Smooth muscle cell (in vitro differentiated cells): Measurements from ENCODE around the gene FBXL15. TPM values are rescaled to one million over a fixed set of nuclear protein-coding genes. Genes with fewer than 3 reads are reported as not detected.

Experiments used
- DNase-seq: peaks from one replicate; lab custom pipeline; 2025; ENCODE audit not compliant: unreplicated experiment; lab: John Stamatoyannopoulos, UW
- H2AFZ ChIP-seq: fragments of 200-600 bp; sonication (generic); 2 replicates; pipeline ENCODE4 v1.6.0; 2016; ENCODE audit warnings: antibody characterized with exemption, low read depth, mild to moderate bottlenecking
- H3F3A ChIP-seq: fragments of 200-600 bp; sonication (generic); 2 replicates; pipeline ENCODE4 v1.6.0; 2017; ENCODE audit warnings: antibody characterized with exemption, low read depth
- H3K27ac ChIP-seq: fragments of 200-600 bp; sonication (generic); 2 replicates; pipeline ENCODE4 v1.5.1; 2016; ENCODE audit warnings: low read depth, mild to moderate bottlenecking
- H3K27me3 ChIP-seq: fragments of 200-600 bp; sonication (generic); 2 replicates; pipeline ENCODE4 v1.6.1; 2016; ENCODE audit warnings: low read depth, mild to moderate bottlenecking
- H3K36me3 ChIP-seq: fragments of 200-600 bp; sonication (generic); 2 replicates; pipeline ENCODE4 v1.5.1; 2016; ENCODE audit warnings: low read depth
- H3K4me1 ChIP-seq: fragments of 200-600 bp; sonication (generic); 2 replicates; pipeline ENCODE4 v1.5.1; 2016; ENCODE audit warnings: low read depth
- H3K4me2 ChIP-seq: fragments of 200-600 bp; sonication (generic); 2 replicates; pipeline ENCODE4 v1.6.0; 2016; ENCODE audit warnings: mild to moderate bottlenecking
- H3K4me3 ChIP-seq: fragments of 200-600 bp; sonication (generic); 2 replicates; pipeline ENCODE4 v1.5.1; 2016; ENCODE audit warnings: mild to moderate bottlenecking
- H3K79me2 ChIP-seq: fragments of 200-600 bp; sonication (generic); 2 replicates; pipeline ENCODE4 v1.6.0; 2016; ENCODE audit warnings: low read depth, mild to moderate bottlenecking
- H3K9ac ChIP-seq: fragments of 200-600 bp; sonication (generic); 2 replicates; pipeline ENCODE4 v1.6.0; 2016; ENCODE audit warnings: low read depth
- H3K9me3 ChIP-seq: fragments of 200-600 bp; sonication (generic); replicated peaks from 2 replicates; pipeline ENCODE4 v1.5.1; 2016; ENCODE audit warnings: low read depth
- H4K20me1 ChIP-seq: fragments of 200-600 bp; sonication (generic); 2 replicates; pipeline ENCODE4 v1.6.0; 2016; ENCODE audit warnings: low read depth
- WGBS: methylation state at CpG from one replicate; pipeline ENCODE4 v1.1.7; 2016; ENCODE audit warnings: low lambda C conversion rate; 5-methylcytosine and 5-hydroxymethylcytosine counted together
- polyA plus RNA-seq: library from polyadenylated mRNA; unstranded; fragments of >200 nt; fragmentation: Nextera tagmentation; extraction: Ambion mirVana; gene quantifications from 2 replicates; pipeline ENCODE4 v1.2.1, GENCODE V29; 2016
- total RNA-seq: library from RNA; depleted of rRNA; stranded (reverse); fragments of >200 nt; gene quantifications from 2 replicates; pipeline ENCODE4 v1.2.3, GENCODE V29; 2014
- TF ChIP-seq, protein P1 (sequence below): fragments of 200-600 bp; sonication (generic); IDR thresholded peaks from 2 replicates; pipeline ENCODE4 v1.5.1; 2017; ENCODE audit warnings: borderline replicate concordance, mild to moderate bottlenecking, antibody characterized with exemption; ENCODE audit not compliant: insufficient read depth, poor library complexity, severe bottlenecking

Gene FBXL15
- total and polyA plus RNA-seq, 2 experiments from 2014 or later, result 8.2 to 29.0 TPM

DNA sequence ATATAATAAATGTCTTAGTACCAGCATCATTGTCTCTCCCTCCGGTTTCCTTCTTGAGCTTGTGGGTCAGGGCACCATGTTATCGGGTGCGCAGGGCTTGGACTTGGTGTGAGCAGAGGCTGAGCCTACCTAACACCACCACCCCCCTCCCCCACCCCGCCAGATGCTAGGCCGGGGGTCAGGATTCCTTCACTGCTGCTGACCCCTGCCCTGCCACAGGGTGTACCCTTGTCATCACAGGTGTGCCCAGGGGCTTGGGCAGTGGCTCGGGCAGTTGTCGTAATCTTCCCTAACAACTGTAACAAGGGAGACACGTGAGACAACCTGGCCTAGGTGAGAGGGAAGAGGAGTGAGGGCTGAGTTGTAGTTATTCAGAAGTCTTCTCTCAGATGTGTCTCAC, 37.8 kb upstream of the FBXL15 start:
- no peaks in the 10 kb centered on the region for H3K27me3 ChIP-seq
- no peak overlapping the region for H3K9ac ChIP-seq
- no peak for DNase-seq
- H3K79me2 ChIP-seq, result no peaks in the 10 kb centered on the region
- H4K20me1 ChIP-seq, result no peaks in the 10 kb centered on the region
- H2AFZ ChIP-seq, result no peak overlapping the region
- H3K4me1 ChIP-seq, result no peaks in the 10 kb centered on the region
- WGBS, result 94% methylated on average over 8 of the region's 8 CpGs
- no peak overlapping the region for H3K27ac ChIP-seq
- peaks cover 18% of the 10 kb centered on the region for H3F3A ChIP-seq
- H3K4me3 ChIP-seq, result no peak overlapping the region
- H3K9me3 ChIP-seq, result no peaks in the 10 kb centered on the region
- no peak overlapping the region for H3K4me2 ChIP-seq
- TF ChIP-seq, protein P1, sequence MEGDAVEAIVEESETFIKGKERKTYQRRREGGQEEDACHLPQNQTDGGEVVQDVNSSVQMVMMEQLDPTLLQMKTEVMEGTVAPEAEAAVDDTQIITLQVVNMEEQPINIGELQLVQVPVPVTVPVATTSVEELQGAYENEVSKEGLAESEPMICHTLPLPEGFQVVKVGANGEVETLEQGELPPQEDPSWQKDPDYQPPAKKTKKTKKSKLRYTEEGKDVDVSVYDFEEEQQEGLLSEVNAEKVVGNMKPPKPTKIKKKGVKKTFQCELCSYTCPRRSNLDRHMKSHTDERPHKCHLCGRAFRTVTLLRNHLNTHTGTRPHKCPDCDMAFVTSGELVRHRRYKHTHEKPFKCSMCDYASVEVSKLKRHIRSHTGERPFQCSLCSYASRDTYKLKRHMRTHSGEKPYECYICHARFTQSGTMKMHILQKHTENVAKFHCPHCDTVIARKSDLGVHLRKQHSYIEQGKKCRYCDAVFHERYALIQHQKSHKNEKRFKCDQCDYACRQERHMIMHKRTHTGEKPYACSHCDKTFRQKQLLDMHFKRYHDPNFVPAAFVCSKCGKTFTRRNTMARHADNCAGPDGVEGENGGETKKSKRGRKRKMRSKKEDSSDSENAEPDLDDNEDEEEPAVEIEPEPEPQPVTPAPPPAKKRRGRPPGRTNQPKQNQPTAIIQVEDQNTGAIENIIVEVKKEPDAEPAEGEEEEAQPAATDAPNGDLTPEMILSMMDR, result no peak
- no peaks in the 10 kb centered on the region for H3K36me3 ChIP-seq

DNA sequence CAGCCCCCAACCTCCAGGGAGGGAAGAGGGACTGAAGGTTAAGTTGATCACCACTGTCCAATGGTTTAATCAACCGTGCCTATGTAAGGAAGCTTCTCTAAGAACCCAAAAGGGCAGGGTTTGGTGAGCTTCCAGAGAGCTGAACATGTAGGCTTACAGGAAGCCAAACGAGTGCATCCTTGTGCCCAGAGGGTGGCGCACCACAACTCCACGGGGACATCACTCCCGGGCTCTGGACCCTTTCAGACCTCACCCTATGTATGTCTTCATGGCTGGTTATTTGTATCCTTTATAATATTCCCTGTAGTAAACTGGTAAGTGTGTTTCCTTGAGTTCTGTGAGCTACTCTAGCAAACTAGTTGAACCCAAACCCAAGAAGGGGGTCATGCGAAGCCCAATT, 36.6 kb upstream of the FBXL15 start:
- H3K36me3 ChIP-seq, result no peaks in the 10 kb centered on the region
- H3F3A ChIP-seq, result peaks cover 18% of the 10 kb centered on the region
- WGBS, result 58% methylated on average over 6 of the region's 6 CpGs
- DNase-seq, result no peak
- no peak overlapping the region for H2AFZ ChIP-seq
- no peak overlapping the region for H3K4me3 ChIP-seq
- no peak overlapping the region for H3K27ac ChIP-seq
- no peaks in the 10 kb centered on the region for H3K4me1 ChIP-seq
- H3K9ac ChIP-seq, result no peak overlapping the region
- H3K4me2 ChIP-seq, result no peak overlapping the region
- H3K79me2 ChIP-seq, result no peaks in the 10 kb centered on the region
- H3K27me3 ChIP-seq, result no peaks in the 10 kb centered on the region
- no peaks in the 10 kb centered on the region for H3K9me3 ChIP-seq
- TF ChIP-seq, protein P1, result no peak
- H4K20me1 ChIP-seq, result no peaks in the 10 kb centered on the region

DNA sequence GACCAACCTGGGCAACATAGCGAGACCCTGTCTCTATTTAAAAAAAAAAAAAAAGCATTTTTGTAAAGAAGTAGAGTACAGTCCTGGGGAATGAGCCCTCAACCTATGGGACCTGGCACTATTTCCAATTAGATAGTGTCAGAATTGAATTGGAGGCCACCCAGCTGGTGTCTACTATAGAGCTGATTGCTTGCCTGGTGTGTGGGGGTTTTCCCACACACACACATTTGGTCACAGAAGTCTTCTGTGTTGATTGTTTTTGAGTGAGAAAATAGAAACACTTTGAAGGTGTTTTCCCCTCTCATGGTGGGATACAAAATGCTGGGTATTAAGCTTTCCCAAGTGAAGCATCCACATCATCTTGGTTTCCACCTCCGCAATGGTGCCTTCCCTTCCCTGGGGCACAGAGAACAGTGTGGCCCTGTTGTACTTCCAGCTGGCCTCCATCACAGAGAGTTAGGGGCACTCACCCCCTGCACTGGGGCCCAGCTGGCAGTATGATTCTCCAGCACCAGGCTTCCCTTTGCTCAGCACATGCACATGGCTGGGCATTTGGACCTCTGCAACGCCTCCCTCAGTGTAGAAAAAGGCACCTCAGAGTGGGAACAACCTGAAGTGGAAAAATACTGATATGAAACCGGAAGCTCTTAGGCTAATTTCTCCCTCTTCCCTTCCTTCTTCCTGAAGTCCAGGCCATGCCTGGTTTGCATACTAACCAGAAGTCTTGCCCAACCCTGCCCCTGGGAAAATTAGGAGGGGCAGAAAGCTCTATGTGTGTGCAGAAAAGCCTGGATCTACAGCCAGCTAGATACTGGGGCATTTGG, 35.8 kb upstream of the FBXL15 start:
- no peaks in the 10 kb centered on the region for H3K4me1 ChIP-seq
- H4K20me1 ChIP-seq, result no peaks in the 10 kb centered on the region
- no peaks in the 10 kb centered on the region for H3K79me2 ChIP-seq
- H3K9ac ChIP-seq, result no peak overlapping the region
- TF ChIP-seq, protein P1, result no peak
- H3K36me3 ChIP-seq, result no peaks in the 10 kb centered on the region
- no peak overlapping the region for H3K27ac ChIP-seq
- no peaks in the 10 kb centered on the region for H3K27me3 ChIP-seq
- no peak overlapping the region for H3K4me2 ChIP-seq
- H3F3A ChIP-seq, result peaks cover 18% of the 10 kb centered on the region
- no peak for DNase-seq
- 89% methylated on average over 4 of the region's 4 CpGs for WGBS
- no peaks in the 10 kb centered on the region for H3K9me3 ChIP-seq
- no peak overlapping the region for H3K4me3 ChIP-seq
- no peak overlapping the region for H2AFZ ChIP-seq

DNA sequence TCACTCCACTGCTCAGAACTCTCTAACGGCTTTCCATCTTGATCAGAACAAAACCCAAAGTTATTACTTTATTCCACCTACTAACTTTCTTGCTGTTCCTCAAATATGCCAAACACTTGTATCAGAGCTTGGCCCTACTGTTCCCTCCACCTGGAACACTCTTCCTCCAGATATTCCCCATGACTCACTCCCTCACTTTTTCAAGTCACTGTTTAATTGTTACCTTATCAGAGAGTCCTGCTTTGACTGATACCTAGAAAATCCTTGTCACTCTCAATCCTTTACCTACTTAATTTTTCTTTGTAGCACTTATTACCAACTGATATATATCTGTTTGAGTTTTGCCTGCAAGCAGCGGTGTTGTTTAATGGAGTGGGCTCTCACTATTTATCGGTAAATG, 30.7 kb upstream of the FBXL15 start:
- Histone ChIP-seq H3K79me2 (no peaks in the 10 kb centered on the region), H3K9me3 (no peaks in the 10 kb centered on the region), H3K4me2 (no peak overlapping the region), H3K27ac (no peak overlapping the region), H3K9ac (no peak overlapping the region), H3K36me3 (no peaks in the 10 kb centered on the region), H3K27me3 (no peaks in the 10 kb centered on the region), H4K20me1 (no peaks in the 10 kb centered on the region), H2AFZ (no peak overlapping the region), H3K4me3 (no peak overlapping the region), H3F3A (peaks cover 11% of the 10 kb centered on the region), H3K4me1 (peaks cover 4% of the 10 kb centered on the region)
- no peak for DNase-seq
- TF ChIP-seq, protein P1, result no peak
- 96% methylated on average over 3 of the region's 3 CpGs for WGBS
